Gastroesophageal sphincter (tissue), 3 donors: ENCODE measurements around the gene TMEM63A.

Experiments
- EP300 ChIP-seq: sonication (generic); formaldehyde crosslinking; IDR thresholded peaks from one replicate; pipeline ENCODE4 v1.6.1; 2017; ENCODE audit warnings: antibody characterized with exemption, mild to moderate bottlenecking
- POLR2AphosphoS5 ChIP-seq: sonication (generic); formaldehyde crosslinking; IDR thresholded peaks from one replicate; pipeline ENCODE4 v1.6.1; 2017; ENCODE audit warnings: antibody characterized with exemption
- TF ChIP-seq, protein P1 (sequence below), 4 experiments: fragments of 200-600 bp in 2 of 4; fragments of 450-650 bp in 2 of 4; sonication (generic) in 1 of 4; IDR thresholded peaks; one replicate each; pipeline ENCODE4 v1.5.1; 2017 to 2019; ENCODE audit warnings: antibody characterized with exemption in 4 of 4, mild to moderate bottlenecking in 2 of 4, moderate library complexity in 2 of 4

- TF ChIP-seq, protein P1, sequence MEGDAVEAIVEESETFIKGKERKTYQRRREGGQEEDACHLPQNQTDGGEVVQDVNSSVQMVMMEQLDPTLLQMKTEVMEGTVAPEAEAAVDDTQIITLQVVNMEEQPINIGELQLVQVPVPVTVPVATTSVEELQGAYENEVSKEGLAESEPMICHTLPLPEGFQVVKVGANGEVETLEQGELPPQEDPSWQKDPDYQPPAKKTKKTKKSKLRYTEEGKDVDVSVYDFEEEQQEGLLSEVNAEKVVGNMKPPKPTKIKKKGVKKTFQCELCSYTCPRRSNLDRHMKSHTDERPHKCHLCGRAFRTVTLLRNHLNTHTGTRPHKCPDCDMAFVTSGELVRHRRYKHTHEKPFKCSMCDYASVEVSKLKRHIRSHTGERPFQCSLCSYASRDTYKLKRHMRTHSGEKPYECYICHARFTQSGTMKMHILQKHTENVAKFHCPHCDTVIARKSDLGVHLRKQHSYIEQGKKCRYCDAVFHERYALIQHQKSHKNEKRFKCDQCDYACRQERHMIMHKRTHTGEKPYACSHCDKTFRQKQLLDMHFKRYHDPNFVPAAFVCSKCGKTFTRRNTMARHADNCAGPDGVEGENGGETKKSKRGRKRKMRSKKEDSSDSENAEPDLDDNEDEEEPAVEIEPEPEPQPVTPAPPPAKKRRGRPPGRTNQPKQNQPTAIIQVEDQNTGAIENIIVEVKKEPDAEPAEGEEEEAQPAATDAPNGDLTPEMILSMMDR (IDR thresholded peaks at IDR 0.05): no peak
- TF ChIP-seq POLR2AphosphoS5 (no peak), EP300 (no peak)
Measured at GRCh38 chr1:225845097-225845496, 37.1 kb downstream of the TMEM63A start.
